Stimulated activated CD8-positive, alpha-beta memory T cell treated with anti-CD3 and anti-CD28 coated beads, Interleukin-15, amount 100 ng/mL, for 1 hour (primary cell): ENCODE data around the gene PHC2.
A peak's percentile ranks its signal among the peaks of the same experiment; 100 is the strongest.

Source experiments
- DNase-seq: peaks from one replicate; pipeline ENCODE4 v3.0.0-alpha.2; 2020; ENCODE audit warnings: low read depth

PHC2 gene

GRCh38 chr1:33430692-33431593 is at the start of gene PHC2:
Gene PHC2 (minus strand): TSS chr1:33431095. CDS start chr1:33375539, 55,556 bp downstream.
- DNase-seq, result peak; percentile 77

DNA sequence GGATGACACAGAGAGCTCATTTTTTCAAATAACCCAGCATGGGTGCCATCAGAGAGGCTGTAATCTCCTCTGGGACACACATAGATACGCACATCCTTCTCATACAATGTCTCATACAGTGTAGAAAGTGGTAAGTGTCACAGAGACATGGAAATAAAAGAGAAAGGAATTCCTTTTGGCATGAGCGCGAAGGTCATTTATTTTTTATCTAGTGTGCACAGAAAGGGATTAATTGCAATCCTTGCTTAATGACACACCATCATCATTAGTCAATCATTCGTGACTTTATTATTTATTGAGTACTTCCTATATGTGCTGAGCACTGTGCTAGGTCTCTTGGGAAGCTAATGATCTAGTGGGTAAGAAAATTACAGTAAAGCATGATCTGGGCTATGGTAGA is 46.6 kb upstream of the PHC2 start:
- no peak for DNase-seq

DNA sequence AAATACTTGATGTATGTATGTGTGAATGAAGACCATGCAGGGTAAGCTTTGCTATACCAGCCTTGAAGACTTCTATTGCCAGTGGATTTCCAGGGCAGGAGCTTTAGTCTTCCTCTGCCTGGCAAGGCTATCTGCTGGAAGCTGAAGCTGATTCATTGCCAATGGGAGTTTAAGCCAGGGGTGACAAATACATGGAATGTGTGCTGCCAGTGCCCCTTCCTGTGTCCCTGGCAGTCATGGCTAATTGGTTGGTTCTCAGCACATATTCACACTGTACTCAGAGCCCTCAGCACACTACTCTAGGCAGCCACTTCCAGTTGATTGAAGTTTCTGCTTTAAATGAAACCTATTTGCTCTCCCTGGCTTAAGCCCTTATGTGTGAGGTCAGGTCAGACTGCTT is 43.0 kb upstream of the PHC2 start:
- no peak for DNase-seq

DNA sequence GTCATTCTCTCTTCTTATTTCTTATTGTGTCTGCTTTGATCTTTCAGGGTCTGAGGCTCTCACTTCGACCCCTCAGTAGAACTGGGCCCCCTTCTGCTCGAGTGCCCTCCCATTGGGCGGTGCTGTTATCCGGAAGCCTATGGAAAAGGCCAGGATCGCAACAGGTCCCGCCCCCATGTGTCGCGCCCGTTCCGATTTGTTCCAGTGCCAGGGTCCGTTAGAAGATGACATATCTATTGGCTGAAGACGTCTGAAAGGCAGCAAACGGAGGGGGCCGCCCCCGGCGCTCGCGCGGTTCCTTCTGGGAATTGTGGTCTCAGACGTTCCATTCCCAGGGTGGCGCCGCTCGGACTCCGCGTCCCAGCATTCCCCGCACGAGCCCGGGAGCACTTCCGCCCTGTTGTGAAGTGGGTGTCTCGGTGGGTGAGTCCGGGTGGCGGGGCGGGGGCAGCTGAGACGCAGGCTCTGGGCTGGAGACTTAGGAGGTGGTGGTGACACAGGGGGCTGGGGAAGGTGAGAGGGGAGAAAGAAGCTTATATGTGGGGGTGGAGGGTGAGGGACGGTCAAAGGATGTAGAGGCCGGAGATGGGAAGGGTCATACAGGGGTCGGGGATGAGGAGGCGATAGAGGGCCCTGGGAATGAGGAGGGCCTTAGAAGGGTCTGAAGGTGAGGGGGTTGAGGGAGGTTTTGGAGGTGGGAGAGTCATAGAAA is 41.5 kb upstream of the PHC2 start, which contains the start of gene ZSCAN20:
Gene ZSCAN20, plus strand, starts transcription at position 377 of the 712 bp plus-strand sequence. CDS start 6,644 bp downstream, outside the sequence.
- DNase-seq, result peak; percentile 65

DNA sequence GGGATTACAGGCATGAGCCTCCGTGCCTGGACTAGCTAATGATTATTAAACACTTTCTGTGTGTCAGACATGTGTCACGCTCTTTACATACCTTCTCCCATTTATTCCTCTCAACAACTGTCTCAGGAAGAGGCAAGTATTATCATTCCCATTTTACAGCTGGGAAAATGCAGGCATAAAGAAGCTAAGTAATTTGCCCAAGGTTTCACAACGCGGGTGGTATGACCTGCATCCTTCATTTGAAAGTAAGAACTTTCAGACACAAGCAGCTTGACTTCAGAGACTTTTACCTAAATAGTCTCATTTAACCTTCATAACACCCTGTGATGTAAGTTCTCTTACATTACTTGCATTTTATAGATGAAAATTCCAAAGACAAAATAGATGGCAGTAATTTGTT is 40.5 kb upstream of the PHC2 start:
- DNase-seq, result no peak

DNA sequence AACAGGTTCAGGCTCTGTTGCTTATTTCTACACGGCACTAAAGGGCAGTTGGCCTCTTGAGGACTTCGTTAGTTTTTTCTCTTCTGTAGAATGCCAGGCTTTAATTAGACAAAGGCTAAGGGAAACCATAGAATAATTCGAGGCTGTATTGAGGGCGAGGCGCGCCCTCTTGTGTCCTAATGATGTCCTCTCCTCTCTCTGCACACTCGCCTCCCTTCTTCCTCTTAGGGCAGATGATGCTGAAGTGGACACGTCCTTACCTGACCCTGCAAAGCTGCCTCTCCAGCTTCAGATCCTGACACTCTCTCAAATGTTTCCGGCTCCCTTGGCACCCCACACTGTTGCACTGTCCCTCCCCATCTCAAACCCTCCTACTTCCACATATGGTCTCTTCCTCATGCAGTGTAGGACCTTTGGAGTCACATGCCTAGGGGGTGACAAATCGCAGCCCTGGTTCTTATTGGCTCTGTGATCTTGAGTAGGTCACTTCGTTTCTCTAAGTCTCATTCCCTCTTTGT is 39.7 kb upstream of the PHC2 start:
- peak; percentile 26 for DNase-seq

DNA sequence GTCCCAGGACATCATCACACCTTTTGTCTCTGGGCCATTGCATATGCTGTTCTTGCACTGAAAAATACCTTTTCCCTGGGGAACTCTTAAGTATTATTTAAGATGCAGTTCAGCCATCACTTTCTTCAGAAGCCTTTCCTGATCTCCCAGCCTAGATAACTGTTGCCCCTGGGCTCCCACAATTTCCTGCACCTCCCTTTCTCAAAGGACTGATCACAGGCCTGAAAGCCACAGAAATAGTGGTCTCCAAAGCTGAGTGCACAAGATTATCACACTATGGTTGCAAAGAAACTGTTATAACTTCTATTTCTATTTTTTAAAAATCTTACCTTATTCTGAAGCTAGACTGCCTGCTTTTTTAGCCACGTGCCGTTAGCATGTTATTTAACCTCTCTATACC is 38.8 kb upstream of the PHC2 start:
- DNase-seq, result no peak

GRCh38 chr1:33468967-33469366 is 38.1 kb upstream of the PHC2 start:
- DNase-seq, result no peak

DNA sequence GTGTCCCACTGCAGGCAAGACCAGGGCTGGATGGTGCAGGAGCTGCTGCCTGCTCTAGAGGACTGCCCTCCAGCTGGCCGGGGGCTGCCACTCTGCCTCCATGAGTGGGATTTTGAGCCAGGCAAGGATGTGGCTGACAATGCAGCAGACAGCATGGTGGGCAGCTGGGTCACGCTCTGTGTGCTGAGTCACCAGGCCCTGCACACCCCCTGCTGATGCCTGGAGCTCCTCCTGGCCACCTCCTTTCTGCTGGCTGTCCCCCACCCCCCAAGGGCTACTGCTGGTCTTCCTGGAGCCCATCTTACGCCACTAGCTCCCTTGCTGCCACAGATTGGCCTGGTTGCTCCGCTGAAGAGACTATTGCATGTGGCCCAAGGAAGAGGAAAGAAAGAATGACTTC is 37.6 kb upstream of the PHC2 start:
- no peak for DNase-seq

DNA sequence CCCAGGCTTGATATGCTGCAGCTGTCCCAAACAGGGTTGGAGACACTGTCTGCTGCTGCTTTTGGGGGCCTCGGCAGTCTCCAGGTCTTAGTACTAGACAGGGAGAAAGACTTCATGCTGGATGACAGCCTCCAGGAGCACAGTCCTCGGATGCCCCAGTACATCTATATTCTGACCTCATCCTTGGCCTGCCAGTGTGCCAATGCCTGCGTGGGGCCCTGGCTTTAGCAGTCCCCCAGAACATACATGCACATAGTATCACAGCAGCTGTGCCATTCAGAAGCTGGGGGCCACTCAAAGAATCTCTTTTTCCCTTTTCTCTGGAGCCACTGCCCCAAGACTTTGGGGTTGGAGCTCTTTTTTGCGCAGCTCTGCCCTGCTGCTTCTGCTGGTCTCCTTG is 37.1 kb upstream of the PHC2 start:
- no peak for DNase-seq

- no peak for DNase-seq
Measured at GRCh38 chr1:33466159-33466558, 35.3 kb upstream of the PHC2 start.

GRCh38 chr1:33465316-33465715 is 34.4 kb upstream of the PHC2 start:
- no peak for DNase-seq

GRCh38 chr1:33464552-33464951 is 33.7 kb upstream of the PHC2 start:
- no peak for DNase-seq

DNA sequence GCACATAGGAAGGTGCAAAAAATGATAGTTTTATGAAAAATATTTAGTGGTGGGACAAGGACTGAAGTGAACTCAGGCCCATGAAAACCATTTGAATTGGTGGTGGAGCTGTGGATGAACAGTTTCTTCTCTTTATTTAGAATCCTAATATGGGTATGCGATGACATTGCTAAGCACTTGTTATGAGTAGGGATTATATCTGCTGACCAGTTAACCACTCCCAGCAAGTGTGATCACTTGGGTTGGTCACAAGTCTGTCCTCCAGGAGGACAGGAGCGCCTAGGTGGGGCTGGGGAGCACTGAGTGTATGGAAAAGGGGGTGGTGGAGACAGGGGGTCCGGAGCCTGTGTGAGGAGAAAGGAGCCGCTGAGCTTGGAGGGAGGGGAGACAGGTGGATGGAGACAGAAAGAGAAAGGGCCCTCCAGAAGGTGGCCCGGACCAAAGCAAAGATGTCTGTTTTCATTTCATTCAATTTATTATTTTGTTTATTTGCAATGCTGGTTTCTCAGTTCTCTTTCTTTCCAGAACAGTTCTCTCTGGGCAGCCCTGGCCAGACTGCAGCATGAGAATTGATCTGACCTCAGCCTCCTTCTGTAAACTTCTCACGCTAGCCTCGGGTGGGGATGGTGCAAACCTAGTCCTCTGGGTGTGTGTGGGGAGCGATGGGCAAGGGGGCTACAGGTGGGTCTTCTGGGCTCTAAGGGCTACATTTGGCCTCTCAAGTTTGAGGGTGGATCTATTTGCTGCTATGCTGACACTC is 31.7 kb upstream of the PHC2 start:
- no peak for DNase-seq

GRCh38 chr1:33460947-33461629 is 30.2 kb upstream of the PHC2 start:
- no peak for DNase-seq

DNA sequence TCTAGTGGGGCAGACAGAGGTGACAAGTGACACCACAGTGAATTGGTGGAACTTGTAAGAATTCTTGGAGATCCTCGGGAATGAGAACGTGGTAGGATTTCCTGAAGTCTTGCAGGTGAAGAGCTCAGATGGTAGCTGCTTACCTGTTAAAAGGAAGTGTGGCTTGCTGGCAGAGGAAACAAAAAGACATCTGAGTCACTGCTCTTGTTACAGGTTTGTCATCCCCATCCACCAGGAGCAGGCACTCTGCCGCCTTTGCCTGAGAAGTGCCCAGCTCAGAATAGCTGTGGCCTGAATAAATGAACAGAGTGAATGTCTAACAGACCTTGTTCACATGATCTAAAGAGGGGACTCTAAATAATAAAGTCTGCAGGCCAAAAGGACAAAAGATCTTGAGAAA is 29.2 kb upstream of the PHC2 start:
- no peak for DNase-seq

DNA sequence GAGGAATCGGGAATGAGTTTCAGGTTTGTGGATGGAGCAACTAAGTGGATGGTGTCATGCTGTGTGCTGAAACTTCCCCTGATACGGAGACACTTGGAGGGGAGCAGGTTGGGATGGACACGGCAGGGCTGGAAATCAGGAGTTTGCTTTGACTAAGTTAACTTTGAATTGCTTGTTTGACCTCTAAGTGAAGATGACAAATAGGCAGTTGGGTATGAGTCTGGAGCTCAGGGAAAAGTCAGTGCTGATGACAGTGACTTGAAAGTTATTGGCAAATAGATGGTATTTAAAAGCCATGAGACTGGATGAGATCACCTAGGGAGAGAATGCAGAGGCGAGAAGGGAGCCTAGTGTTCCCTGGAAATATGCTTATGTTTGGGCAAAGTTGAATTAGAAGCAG is 28.8 kb upstream of the PHC2 start:
- no peak for DNase-seq

DNA sequence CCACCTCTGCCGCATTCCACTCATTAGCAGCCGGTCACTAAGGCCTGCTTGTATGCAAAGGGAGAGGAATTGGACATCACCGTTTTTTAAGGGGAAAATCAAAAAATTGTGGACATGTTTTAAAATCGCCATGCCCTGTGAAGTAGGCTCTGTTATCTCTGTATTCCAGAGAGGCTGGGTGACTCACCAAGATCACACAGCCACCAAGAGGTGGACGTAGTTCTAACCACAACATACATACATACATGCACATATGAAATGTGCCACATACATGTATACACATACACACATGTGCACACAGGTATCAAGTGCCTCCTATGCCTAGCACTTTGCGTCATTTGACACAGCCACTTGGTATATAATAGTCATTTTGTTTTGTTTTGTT is 25.6 kb upstream of the PHC2 start:
- no peak for DNase-seq

DNA sequence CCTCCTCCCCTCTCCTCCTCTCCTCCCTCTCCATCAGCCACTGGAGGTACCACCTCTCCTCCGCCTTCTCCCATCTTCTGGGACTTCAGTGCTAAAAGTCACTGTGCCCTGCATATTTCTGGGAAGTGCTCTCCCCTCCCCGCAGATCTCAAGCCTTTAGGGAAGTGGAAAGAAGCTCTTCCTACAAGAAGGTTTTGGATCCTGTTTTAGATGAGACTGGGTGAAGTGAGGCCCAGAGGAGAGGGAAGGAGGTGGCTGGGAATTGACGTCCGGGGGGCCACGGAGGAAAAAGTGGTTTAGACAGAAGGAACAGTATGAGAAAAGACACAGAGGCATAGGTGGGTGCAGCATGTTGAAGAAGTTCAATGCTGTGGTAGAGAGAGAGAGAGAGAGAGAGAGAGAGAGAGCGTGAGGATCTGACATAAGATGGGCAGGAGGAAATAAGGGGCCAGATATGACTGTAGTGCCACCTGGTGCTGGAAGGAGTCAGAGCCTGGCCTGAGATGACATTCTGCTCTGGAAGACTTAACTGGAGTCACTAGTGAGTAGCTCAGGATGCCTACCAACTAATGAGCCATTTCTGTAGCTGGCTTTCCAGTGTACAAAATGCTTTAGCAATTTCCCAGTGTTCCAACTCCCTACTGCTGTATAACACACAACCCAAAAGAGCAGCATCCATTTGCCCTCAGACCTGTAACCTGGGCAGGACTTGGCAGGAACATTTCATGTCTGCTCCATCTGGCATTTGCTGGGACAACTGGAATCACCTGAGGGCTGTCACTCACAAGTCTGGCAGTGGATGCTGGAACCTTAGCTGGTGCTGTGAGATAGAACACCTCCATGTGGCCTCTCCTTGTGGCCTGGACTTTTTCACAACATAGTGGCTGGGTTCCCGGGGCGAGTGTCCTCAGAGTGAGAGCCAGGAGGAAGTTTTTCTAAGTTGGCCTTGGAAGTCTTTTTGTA is 24.9 kb upstream of the PHC2 start:
- no peak for DNase-seq

DNA sequence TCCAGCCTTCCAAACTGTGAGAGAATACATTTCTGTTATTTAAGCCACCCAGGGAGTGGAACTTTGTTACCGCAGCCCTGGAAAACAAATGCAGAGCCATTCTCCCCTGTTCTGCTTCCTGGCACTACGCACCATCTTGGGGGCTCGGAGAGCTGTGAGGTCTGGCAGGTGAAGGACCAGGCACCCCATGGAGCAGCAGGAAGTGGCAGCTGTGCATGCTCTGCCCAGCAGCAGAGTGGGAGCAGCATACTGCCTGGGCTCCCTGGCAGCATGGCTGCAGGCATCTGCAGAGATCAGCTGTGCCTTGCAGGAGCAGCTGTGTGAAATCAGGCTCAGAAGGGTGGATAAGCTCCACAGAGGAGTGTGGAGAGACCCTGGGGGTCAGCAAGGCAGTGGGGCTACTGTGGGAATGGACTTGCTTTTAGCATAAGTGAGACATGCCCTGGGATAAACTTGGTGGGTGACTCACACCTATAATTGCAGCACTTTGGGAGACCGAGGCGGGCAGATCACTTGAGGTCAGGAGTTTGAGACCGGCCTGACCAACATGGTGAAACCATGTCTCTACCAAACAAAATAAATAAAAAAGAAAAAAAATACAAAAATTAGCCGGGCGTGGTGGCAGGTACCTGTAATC is 23.9 kb upstream of the PHC2 start:
- DNase-seq, result no peak
